HG02981 (cell line): Measurements from ENCODE around the gene NUDT3.
A peak's percentile ranks its signal among the peaks of the same experiment; 100 is the strongest.
"Not testable (repeated sequence)": the region's sequence is repeated elsewhere in the genome, so short reads cannot be mapped to it uniquely, and the experiment has no call there.

Experiments
- ATAC-seq: cut with Tn5 transposase; IDR thresholded peaks from one replicate; pipeline ENCODE4 v1.9.1; 2021; ENCODE audit warnings: mild to moderate bottlenecking, moderate library complexity; ENCODE audit not compliant: unreplicated experiment

NUDT3 gene

GRCh38 chr6:34298941-34299340 lies 93.5 kb downstream of the NUDT3 start:
- no peak for ATAC-seq

GRCh38 chr6:34295721-34296120 lies 96.7 kb downstream of the NUDT3 start:
- no peak for ATAC-seq

- ATAC-seq: no peak
These were observed 99.5 kb downstream of the NUDT3 start for GRCh38 chr6:34292954-34293353.

GRCh38 chr6:34289137-34289536 lies 103.3 kb downstream of the NUDT3 start:
- ATAC-seq: no peak

- peak; percentile 58 for ATAC-seq
These were observed 103.9 kb downstream of the NUDT3 start for GRCh38 chr6:34288581-34288980.

GRCh38 chr6:34285448-34286164 lies 106.9 kb downstream of the NUDT3 start:
- ATAC-seq: no peak

- no peak for ATAC-seq
These were observed 107.7 kb downstream of the NUDT3 start for GRCh38 chr6:34284563-34285447.

- ATAC-seq: no peak
These were observed 110.7 kb downstream of the NUDT3 start for GRCh38 chr6:34281702-34282334.

- no peak for ATAC-seq
These were observed 112.3 kb downstream of the NUDT3 start for GRCh38 chr6:34280216-34280615.

- ATAC-seq: no peak
These were observed 113.6 kb downstream of the NUDT3 start for GRCh38 chr6:34278833-34279232.

GRCh38 chr6:34277763-34278112 lies 114.7 kb downstream of the NUDT3 start:
- no peak for ATAC-seq

- no peak for ATAC-seq
These were observed 115.3 kb downstream of the NUDT3 start for GRCh38 chr6:34276881-34277762.

- ATAC-seq: no peak
These were observed 116.3 kb downstream of the NUDT3 start for GRCh38 chr6:34276191-34276590.

- ATAC-seq: no peak
These were observed 117.2 kb downstream of the NUDT3 start for GRCh38 chr6:34275128-34275804.

GRCh38 chr6:34274129-34274528 lies 118.3 kb downstream of the NUDT3 start:
- ATAC-seq: no peak

GRCh38 chr6:34273242-34273805 lies 119.1 kb downstream of the NUDT3 start:
- ATAC-seq: no peak

- no peak for ATAC-seq
These were observed 120.2 kb downstream of the NUDT3 start for GRCh38 chr6:34272013-34272926.

- not testable (repeated sequence) for ATAC-seq
These were observed 122.7 kb downstream of the NUDT3 start for GRCh38 chr6:34269658-34270341.
